B cell (primary cell): ENCODE results near the gene THSD4. TPM values are rescaled to one million over a fixed set of nuclear protein-coding genes. Genes with fewer than 3 reads are reported as not detected.

ENCODE experiments used
- ATAC-seq: fragments of 200-7000 bp; cut with Tn5 transposase; one replicate; pipeline ENCODE4 v1.10.0; 2021; ENCODE audit warnings: low read depth, mild to moderate bottlenecking, moderate number of reproducible peaks, moderate library complexity
- CTCF ChIA-PET: fragments of 350-600 bp; sonication (Branson Sonifier 250); formaldehyde crosslinking; loops from one replicate; lab custom pipeline; 2021; ENCODE audit warnings: antibody characterized with exemption, inconsistent platforms; lab: Charles Lee
- POLR2A ChIA-PET: fragments of 350-600 bp; sonication (Branson Sonifier 250); formaldehyde crosslinking; loops from one replicate; lab custom pipeline; 2021; ENCODE audit warnings: antibody characterized with exemption; lab: Charles Lee
- DNase-seq: peaks from one replicate; pipeline ENCODE4 v3.0.0; 2013
- H2AFZ ChIP-seq: 2 replicates; pipeline ENCODE4 v1.6.1; 2012; ENCODE audit warnings: mild to moderate bottlenecking, low read depth, low read length; ENCODE audit not compliant: insufficient read depth, poor library complexity, severe bottlenecking
- H3K27ac ChIP-seq, 2 donors: 1 replicate in 1 of 2; 2 replicates in 1 of 2; pipeline ENCODE4 v1.5.1; 2012 to 2013; ENCODE audit warnings: low read length in 2 of 2, mild to moderate bottlenecking in 2 of 2, moderate library complexity in 1 of 2
- H3K27me3 ChIP-seq, 4 experiments: fragments of 200-600 bp in 1 of 4; sonication (generic) in 1 of 4; replicated peaks in 1 of 4; 1 replicate in 2 of 4; 2 replicates in 2 of 4; pipeline versions ENCODE4 v1.6.1 to v1.7.0; 2013 to 2016; ENCODE audit warnings: low read length in 3 of 4, mild to moderate bottlenecking in 2 of 4, mixed read lengths in 1 of 4, moderate library complexity in 1 of 4; ENCODE audit not compliant: insufficient read depth in 4 of 4, control insufficient read depth in 3 of 4; ENCODE audit errors: control extremely low read depth in 1 of 4
- H3K36me3 ChIP-seq, 2 experiments: replicated peaks in 1 of 2; 1 replicate in 1 of 2; 2 replicates in 1 of 2; pipeline versions ENCODE4 v1.6.1 to v1.7.1; 2013; ENCODE audit warnings: low read length in 1 of 2; ENCODE audit not compliant: insufficient read depth in 2 of 2, control insufficient read depth in 1 of 2; ENCODE audit errors: control extremely low read depth in 1 of 2, extremely low read depth in 1 of 2
- H3K4me1 ChIP-seq, 2 donors: fragments of 200-600 bp in 1 of 2; sonication (generic) in 1 of 2; 1 replicate in 1 of 2; 2 replicates in 1 of 2; pipeline versions ENCODE4 v1.5.1 to v1.6.1; 2013 to 2017; ENCODE audit warnings: low read length in 2 of 2; ENCODE audit not compliant: control insufficient read depth in 2 of 2, insufficient read depth in 2 of 2
- H3K4me2 ChIP-seq: replicated peaks from 2 replicates; pipeline ENCODE3; 2012; ENCODE audit warnings: mild to moderate bottlenecking, low read depth, low read length; ENCODE audit not compliant: poor library complexity, severe bottlenecking
- H3K4me3 ChIP-seq, 5 experiments: fragments of 200-600 bp in 1 of 5; sonication (generic) in 1 of 5; 1 replicate in 3 of 5; 2 replicates in 2 of 5; pipeline versions ENCODE4 v1.5.1 to v1.7.0; 2011 to 2016; ENCODE audit warnings: low read length in 4 of 5, mild to moderate bottlenecking in 4 of 5, low read depth in 2 of 5, control low read depth in 1 of 5, moderate library complexity in 1 of 5; ENCODE audit not compliant: insufficient read depth in 1 of 5; ENCODE audit errors: control extremely low read depth in 1 of 5, extremely low read depth in 1 of 5
- H3K79me2 ChIP-seq: fragments of 200-600 bp; sonication (generic); one replicate; pipeline ENCODE4 v1.6.0; 2016; ENCODE audit warnings: low read length; ENCODE audit not compliant: control insufficient read depth, insufficient read depth
- H3K9ac ChIP-seq: fragments of 200-600 bp; sonication (generic); 2 replicates; pipeline ENCODE4 v1.6.1; 2017; ENCODE audit warnings: mild to moderate bottlenecking, low read length, moderate library complexity
- H3K9me3 ChIP-seq, 3 donors: one replicate each; pipeline versions ENCODE4 v1.6.1 to v1.7.1; 2013; ENCODE audit warnings: low read length in 2 of 3; ENCODE audit not compliant: control insufficient read depth in 2 of 3, insufficient read depth in 1 of 3; ENCODE audit errors: control extremely low read depth in 1 of 3
- H4K20me1 ChIP-seq: 2 replicates; pipeline ENCODE4 v1.6.0; 2012; ENCODE audit warnings: mild to moderate bottlenecking, low read length; ENCODE audit not compliant: insufficient read depth, control insufficient read depth, poor library complexity, severe bottlenecking
- H3K27ac Mint-ChIP-seq: one replicate; pipeline ENCODE4 v1.8.0; 2021; ENCODE audit warnings: mixed read lengths
- H3K27me3 Mint-ChIP-seq: one replicate; pipeline ENCODE4 v1.8.0; 2021; ENCODE audit warnings: mixed read lengths
- H3K4me1 Mint-ChIP-seq: one replicate; pipeline ENCODE4 v1.8.0; 2021; ENCODE audit warnings: mixed read lengths
- H3K4me3 Mint-ChIP-seq: one replicate; pipeline ENCODE4 v1.8.0; 2021; ENCODE audit warnings: mixed read lengths
- H3K9me3 Mint-ChIP-seq: one replicate; pipeline ENCODE4 v1.8.0; 2022; ENCODE audit warnings: mixed read lengths; ENCODE audit not compliant: insufficient read depth
- CTCF ChIP-seq: fragments of 200-600 bp; IDR thresholded peaks from one replicate; pipeline ENCODE4 v1.8.0; 2022; ENCODE audit warnings: antibody characterized with exemption, mild to moderate bottlenecking
- EZH2 ChIP-seq: IDR thresholded peaks from 2 replicates; pipeline ENCODE4 v1.6.1; 2012; ENCODE audit warnings: borderline replicate concordance, low read depth, mild to moderate bottlenecking, moderate library complexity, low read length; ENCODE audit not compliant: insufficient read depth, poor library complexity, severe bottlenecking
- whole genome bisulfite sequencing: methylation state at CpG from one replicate; pipeline ENCODE4 v1.1.5; 2013; ENCODE audit warnings: missing lambda C conversion rate; ENCODE audit not compliant: insufficient coverage; 5-methylcytosine and 5-hydroxymethylcytosine counted together
- intact Hi-C: fragments of 100-400 bp; cut with micrococcal nuclease; formaldehyde crosslinking; loops from one replicate; pipeline ENCODE4 v1.10.0; 2022
- polyA plus RNA-seq: library from polyadenylated mRNA; depleted of rRNA; stranded (reverse); fragments of >200 nt; gene quantifications from 2 replicates; pipeline ENCODE4 v1.2.3, GENCODE V29; 2012
- total RNA-seq, 2 donors: library from RNA; stranded (reverse); fragments of 120-200 nt in 1 of 2; gene quantifications; 1 replicate in 1 of 2; 2 replicates in 1 of 2; pipeline versions ENCODE4 v1.2.3 to v1.2.4, GENCODE V29; 2013 to 2022

Gene THSD4
- total and polyA plus RNA-seq, 2 donors (not counting 1 experiment from before 2014, with no cell fraction given), result not detected

GRCh38 chr15:71304681-71305080 lies 189.4 kb downstream of the THSD4 start:
- CTCF ChIA-PET, result no interaction called here
- no peak overlapping the region for H2AFZ ChIP-seq
- no peaks in the 10 kb centered on the region for H3K4me1 Mint-ChIP-seq
- no peaks in the 10 kb centered on the region for H3K4me1 ChIP-seq
- H3K9me3 ChIP-seq, result peaks cover 0 to 3% (median 0%) of the 10 kb centered on the region in 3 donors
- no CpG with 5 or more reads among the region's 4 CpGs for WGBS
- H3K27me3 ChIP-seq, result no peaks in the 10 kb centered on the region
- no peak overlapping the region for H3K27ac Mint-ChIP-seq
- H3K27me3 Mint-ChIP-seq, result peaks cover 4% of the 10 kb centered on the region
- H4K20me1 ChIP-seq, result no peaks in the 10 kb centered on the region
- ATAC-seq (no peak), DNase-seq (no peak)
- H3K27ac ChIP-seq, result no peak overlapping the region
- H3K4me2 ChIP-seq, result no peak overlapping the region
- TF ChIP-seq EZH2 (no peak), CTCF (no peak)
- H3K4me3 Mint-ChIP-seq, result no peak overlapping the region
- POLR2A ChIA-PET, result no interaction called here
- intact Hi-C loops, result no loop called here
- H3K9ac ChIP-seq, result no peak overlapping the region
- no peak overlapping the region for H3K4me3 ChIP-seq
- H3K36me3 ChIP-seq, result no peaks in the 10 kb centered on the region
- H3K9me3 Mint-ChIP-seq, result no peaks in the 10 kb centered on the region
- H3K79me2 ChIP-seq, result no peaks in the 10 kb centered on the region

GRCh38 chr15:71306538-71306937 lies 191.3 kb downstream of the THSD4 start:
- Histone ChIP-seq H3K27ac (no peak overlapping the region), H3K4me2 (no peak overlapping the region), H3K9me3 (peaks cover 0 to 3% (median 0%) of the 10 kb centered on the region in 3 donors), H3K4me3 (no peak overlapping the region), H3K36me3 (no peaks in the 10 kb centered on the region), H2AFZ (no peak overlapping the region), H3K27me3 (no peaks in the 10 kb centered on the region), H4K20me1 (no peaks in the 10 kb centered on the region), H3K4me1 (no peaks in the 10 kb centered on the region), H3K79me2 (no peaks in the 10 kb centered on the region), H3K9ac (no peak overlapping the region)
- Mint-ChIP-seq H3K4me1 (no peaks in the 10 kb centered on the region), H3K27me3 (peaks cover 4% of the 10 kb centered on the region), H3K27ac (no peak overlapping the region), H3K9me3 (no peaks in the 10 kb centered on the region), H3K4me3 (no peak overlapping the region)
- TF ChIP-seq CTCF (no peak), EZH2 (no peak)
- ChIA-PET POLR2A (no interaction called here), CTCF (no interaction called here)
- ATAC-seq (no peak), DNase-seq (no peak)
- intact Hi-C loops, result no loop called here
